ENCODE results near the gene PLOD2. TPM values are rescaled to one million over a fixed set of nuclear protein-coding genes. Genes with fewer than 3 reads are reported as not detected.
"Not testable (repeated sequence)": the region's sequence is repeated elsewhere in the genome, so short reads cannot be mapped to it uniquely, and the experiment has no call there.

PLOD2 gene
- total and polyA plus RNA-seq, 4 donors: 18.6 to 57.0 (median 24.3) TPM

DNA sequence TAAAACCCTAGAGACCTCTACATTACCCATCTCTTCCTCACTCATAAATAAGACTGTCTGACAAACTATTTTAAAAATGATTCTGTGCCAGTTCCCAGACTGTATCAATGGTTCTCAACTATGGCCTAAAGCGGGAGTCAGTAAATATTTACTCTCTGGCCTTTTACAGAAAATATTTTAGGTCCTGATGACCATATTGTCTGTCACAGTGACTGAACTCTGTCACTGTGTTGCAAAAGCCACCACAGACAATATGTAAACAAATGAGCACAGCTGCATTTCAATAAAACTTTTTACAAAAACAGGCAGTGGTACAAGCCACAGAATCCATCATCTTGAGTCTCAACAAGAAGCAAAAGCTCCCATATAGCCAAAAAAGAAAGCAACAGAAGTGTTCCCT, 45.4 kb downstream of the PLOD2 start (continued):
- TF ChIP-seq HNF4G (IDR thresholded peaks at IDR 0.05): peak; percentile 51
- TF ChIP-seq FOXA1 (IDR thresholded peaks at IDR 0.05): peak; percentile 82
- TF ChIP-seq, protein P1, sequence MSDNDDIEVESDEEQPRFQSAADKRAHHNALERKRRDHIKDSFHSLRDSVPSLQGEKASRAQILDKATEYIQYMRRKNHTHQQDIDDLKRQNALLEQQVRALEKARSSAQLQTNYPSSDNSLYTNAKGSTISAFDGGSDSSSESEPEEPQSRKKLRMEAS (IDR thresholded peaks at IDR 0.05): peak; percentile 59

DNA sequence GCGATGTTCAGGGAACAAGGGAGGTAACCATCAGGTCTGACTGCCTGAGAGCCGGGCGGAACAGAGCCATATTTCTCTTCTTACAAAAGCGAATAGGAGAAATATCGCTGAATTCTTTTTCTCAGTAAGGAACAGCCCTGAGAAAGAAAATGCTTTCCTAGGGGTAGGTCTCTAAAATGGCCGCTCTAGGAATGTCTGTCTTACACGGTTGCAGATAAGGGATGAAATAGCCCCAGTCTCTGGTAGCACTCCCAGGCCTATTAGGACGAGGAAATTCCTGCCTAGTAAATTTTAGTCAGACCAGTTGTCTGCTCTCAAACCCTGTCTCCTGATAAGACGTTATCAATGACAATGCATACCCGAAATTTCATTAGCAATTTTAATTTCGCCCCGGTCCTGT, 47.2 kb downstream of the PLOD2 start:
- not testable (repeated sequence) for H3K4me3 ChIP-seq (ENCODE audit: low read depth in 1 of 3, low read length in 3 of 3); H3K9me3 ChIP-seq (ENCODE audit: control insufficient read depth in 4 of 4, low read length in 3 of 4); H3K27me3 ChIP-seq (ENCODE audit: control insufficient read depth in 4 of 4, insufficient read depth in 4 of 4, low read length in 3 of 4); H3K9ac ChIP-seq (ENCODE audit: low read depth in 1 of 2, low read length in 2 of 2); H3K36me3 ChIP-seq (ENCODE audit: control insufficient read depth in 4 of 4, insufficient read depth in 3 of 4, low read depth in 1 of 4, low read length in 3 of 4); H3K27ac ChIP-seq (ENCODE audit: low read depth in 1 of 2, low read length in 2 of 2); DNase-seq (ENCODE audit: low spot score)
- 97% methylated on average over 12 of the region's 12 CpGs for WGBS
- peaks cover 2 to 30% (median 12%) of the 10 kb centered on the region in 4 donors for H3K4me1 ChIP-seq (ENCODE audit: control insufficient read depth in 4 of 4, insufficient read depth in 4 of 4, low read length in 3 of 4)

DNA sequence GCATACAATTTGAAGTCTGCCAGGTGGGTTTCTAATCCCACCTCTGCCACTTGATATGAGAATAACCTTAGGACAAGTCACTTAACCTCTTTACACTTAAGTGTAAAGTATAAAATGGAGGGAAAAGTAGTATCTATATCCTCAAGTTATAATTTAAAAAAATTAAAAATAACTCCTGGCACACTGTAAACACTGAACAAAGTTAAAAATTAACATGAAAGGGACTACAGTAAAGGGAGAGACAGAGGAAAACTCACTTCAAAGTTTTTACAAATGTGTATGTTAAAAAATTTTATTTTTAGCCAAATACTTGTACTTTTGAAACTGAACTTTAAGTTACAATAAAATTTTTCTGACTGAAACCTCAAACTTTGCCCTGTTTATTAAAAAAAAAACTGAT, 49.6 kb downstream of the PLOD2 start:
- Histone ChIP-seq H3K9ac (ENCODE audit: low read depth in 1 of 2, low read length in 2 of 2) (no peak overlapping the region), H3K27me3 (ENCODE audit: control insufficient read depth in 4 of 4, insufficient read depth in 4 of 4, low read length in 3 of 4) (no peaks in the 10 kb centered on the region), H3K27ac (ENCODE audit: low read depth in 1 of 2, low read length in 2 of 2) (peak overlapping the region in 1 of 2 donors; percentile 25), H3K4me3 (ENCODE audit: low read depth in 1 of 3, low read length in 3 of 3) (no peak overlapping the region), H3K4me1 (ENCODE audit: control insufficient read depth in 4 of 4, insufficient read depth in 4 of 4, low read length in 3 of 4) (peaks cover 2 to 29% (median 12%) of the 10 kb centered on the region in 4 donors), H3K9me3 (ENCODE audit: control insufficient read depth in 4 of 4, low read length in 3 of 4) (no peaks in the 10 kb centered on the region), H3K36me3 (ENCODE audit: control insufficient read depth in 4 of 4, insufficient read depth in 3 of 4, low read depth in 1 of 4, low read length in 3 of 4) (peaks cover 0 to 9% (median 1%) of the 10 kb centered on the region in 4 donors)
- no peak for DNase-seq (ENCODE audit: low spot score)
- TF ChIP-seq TAF1 (conservative IDR thresholded peaks at IDR 0.05) (no peak), NR2F2 (IDR thresholded peaks at IDR 0.05) (no peak), FOXA2 (IDR thresholded peaks at IDR 0.05) (no peak), SP1 (IDR thresholded peaks at IDR 0.05) (no peak), RAD21 (IDR thresholded peaks at IDR 0.05) (no peak), GABPA (IDR thresholded peaks at IDR 0.05 in 1 of 2, conservative IDR thresholded peaks at IDR 0.05 in 1 of 2) (no peak), FOXA1 (IDR thresholded peaks at IDR 0.05) (no peak), JUND (IDR thresholded peaks at IDR 0.05) (no peak), RXRA (IDR thresholded peaks at IDR 0.05) (no peak), HNF4G (IDR thresholded peaks at IDR 0.05) (no peak), EGR1 (IDR thresholded peaks at IDR 0.05; ENCODE audit: low read depth in 2 of 2) (no peak)
- TF ChIP-seq, protein P2, sequence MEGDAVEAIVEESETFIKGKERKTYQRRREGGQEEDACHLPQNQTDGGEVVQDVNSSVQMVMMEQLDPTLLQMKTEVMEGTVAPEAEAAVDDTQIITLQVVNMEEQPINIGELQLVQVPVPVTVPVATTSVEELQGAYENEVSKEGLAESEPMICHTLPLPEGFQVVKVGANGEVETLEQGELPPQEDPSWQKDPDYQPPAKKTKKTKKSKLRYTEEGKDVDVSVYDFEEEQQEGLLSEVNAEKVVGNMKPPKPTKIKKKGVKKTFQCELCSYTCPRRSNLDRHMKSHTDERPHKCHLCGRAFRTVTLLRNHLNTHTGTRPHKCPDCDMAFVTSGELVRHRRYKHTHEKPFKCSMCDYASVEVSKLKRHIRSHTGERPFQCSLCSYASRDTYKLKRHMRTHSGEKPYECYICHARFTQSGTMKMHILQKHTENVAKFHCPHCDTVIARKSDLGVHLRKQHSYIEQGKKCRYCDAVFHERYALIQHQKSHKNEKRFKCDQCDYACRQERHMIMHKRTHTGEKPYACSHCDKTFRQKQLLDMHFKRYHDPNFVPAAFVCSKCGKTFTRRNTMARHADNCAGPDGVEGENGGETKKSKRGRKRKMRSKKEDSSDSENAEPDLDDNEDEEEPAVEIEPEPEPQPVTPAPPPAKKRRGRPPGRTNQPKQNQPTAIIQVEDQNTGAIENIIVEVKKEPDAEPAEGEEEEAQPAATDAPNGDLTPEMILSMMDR (IDR thresholded peaks at IDR 0.05; ENCODE audit: low read depth, low read length, missing input control): no peak
- TF ChIP-seq, protein P3, sequence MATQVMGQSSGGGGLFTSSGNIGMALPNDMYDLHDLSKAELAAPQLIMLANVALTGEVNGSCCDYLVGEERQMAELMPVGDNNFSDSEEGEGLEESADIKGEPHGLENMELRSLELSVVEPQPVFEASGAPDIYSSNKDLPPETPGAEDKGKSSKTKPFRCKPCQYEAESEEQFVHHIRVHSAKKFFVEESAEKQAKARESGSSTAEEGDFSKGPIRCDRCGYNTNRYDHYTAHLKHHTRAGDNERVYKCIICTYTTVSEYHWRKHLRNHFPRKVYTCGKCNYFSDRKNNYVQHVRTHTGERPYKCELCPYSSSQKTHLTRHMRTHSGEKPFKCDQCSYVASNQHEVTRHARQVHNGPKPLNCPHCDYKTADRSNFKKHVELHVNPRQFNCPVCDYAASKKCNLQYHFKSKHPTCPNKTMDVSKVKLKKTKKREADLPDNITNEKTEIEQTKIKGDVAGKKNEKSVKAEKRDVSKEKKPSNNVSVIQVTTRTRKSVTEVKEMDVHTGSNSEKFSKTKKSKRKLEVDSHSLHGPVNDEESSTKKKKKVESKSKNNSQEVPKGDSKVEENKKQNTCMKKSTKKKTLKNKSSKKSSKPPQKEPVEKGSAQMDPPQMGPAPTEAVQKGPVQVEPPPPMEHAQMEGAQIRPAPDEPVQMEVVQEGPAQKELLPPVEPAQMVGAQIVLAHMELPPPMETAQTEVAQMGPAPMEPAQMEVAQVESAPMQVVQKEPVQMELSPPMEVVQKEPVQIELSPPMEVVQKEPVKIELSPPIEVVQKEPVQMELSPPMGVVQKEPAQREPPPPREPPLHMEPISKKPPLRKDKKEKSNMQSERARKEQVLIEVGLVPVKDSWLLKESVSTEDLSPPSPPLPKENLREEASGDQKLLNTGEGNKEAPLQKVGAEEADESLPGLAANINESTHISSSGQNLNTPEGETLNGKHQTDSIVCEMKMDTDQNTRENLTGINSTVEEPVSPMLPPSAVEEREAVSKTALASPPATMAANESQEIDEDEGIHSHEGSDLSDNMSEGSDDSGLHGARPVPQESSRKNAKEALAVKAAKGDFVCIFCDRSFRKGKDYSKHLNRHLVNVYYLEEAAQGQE (IDR thresholded peaks at IDR 0.05): no peak
- TF ChIP-seq, protein P1 (IDR thresholded peaks at IDR 0.05): no peak

Measured in liver (tissue), 9 donors.